HUDEP-2 (cell line): ENCODE measurements around the gene CASP10.
A peak's percentile ranks its signal among the peaks of the same experiment; 100 is the strongest.

Source experiments
- DNase-seq, 76 experiments: peaks; one replicate each; lab custom pipeline; 2025; ENCODE audit not compliant: unreplicated experiment in 76 of 76; lab: John Stamatoyannopoulos, UW

The CASP10 gene

DNA sequence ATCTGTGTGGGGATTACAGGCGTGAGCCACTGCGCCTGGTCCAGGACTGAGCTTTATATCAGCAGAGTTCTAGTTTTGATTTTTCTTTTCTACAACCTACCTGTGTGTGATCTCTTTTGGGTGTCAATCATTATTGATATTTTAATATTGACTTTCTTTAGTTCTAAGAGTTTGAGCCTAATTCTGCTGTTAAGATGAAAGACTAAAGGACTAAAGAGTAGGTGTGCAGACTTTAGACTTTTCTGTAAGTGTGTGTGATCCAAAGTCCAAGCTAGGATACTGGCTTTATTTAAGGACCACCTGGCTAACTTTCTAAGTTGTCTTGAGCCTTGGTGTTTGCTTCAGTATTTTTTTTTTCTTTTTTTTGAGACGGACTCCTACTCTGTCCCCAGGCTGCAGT lies 12.4 kb downstream of the CASP10 start:
- no peak for DNase-seq

DNA sequence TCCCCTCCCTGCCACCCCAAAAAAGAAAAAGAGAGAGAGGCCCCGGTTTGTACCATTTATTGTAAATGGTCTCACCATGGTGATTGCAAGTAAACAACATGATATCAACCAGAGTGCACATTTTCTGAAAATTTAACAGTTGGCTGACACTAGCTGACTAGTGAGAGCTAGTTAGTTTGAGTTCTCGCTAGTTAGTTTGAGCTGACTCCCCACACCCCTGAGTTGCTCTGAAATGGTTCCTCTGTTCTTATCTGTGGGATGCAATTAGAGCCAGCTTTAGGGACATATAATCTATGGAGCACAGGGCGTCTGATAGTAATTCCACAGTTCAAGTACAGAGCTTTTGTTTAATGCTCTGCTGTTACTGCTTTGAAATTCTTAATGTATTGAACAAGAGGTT lies 13.1 kb downstream of the CASP10 start:
- DNase-seq: peak in 5 of 76 experiments; percentile 18 to 36 (median 32)

DNA sequence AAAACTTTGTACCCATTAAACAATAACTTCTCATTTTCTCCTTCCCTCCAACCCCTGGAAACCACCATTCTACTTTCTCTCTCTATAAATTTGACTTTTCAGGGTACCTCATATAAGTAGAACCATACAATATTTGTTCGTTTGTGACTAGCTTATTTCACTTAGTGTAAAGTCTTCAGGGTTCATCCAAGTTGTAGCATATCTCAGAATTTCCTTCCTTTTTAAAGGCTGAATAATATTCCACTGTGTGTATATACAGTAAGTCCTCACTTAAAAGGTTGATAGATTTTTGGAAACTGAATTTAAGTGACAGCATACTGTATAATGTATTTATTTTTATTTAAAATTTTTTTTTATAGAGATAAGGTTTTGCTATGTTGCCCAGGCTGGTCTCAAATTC lies 13.9 kb downstream of the CASP10 start:
- no peak for DNase-seq

DNA sequence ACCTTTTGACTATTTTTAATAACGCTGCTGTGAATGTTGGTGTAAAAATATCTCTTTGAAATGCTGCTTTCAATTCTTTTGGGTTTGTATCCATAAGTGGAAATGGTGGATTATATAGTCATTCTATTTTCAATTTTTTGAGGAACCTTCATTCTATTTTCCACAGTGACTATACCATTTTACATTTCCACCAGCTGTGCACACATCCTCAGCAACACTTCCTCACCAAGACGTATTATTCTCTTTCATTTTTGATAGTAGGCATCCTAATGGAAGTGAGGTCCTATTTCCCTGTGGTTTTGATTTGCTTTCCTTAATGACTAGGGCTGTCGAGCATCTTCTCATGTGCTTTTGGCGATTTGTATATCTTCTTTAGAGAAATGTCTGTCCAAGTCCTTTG lies 14.8 kb downstream of the CASP10 start:
- no peak for DNase-seq

DNA sequence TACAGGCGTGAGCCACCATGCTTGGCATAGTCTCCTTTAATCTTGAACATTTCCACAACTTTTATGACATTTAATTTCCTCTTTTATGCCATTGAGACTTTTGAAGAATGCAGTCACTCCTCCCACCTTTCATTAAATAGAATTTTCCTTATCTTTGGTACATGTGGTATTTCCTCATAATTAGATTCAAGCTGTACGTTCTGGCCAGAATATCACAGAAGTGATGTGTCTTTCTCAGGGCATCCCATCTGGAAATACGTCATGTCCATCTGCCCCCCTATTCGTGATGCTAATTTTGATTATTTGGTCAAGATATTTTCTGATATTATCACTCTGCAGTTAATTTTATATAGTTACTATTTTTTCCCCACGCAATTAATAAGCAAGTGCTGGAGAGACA lies 16.9 kb downstream of the CASP10 start:
- DNase-seq: no peak

DNA sequence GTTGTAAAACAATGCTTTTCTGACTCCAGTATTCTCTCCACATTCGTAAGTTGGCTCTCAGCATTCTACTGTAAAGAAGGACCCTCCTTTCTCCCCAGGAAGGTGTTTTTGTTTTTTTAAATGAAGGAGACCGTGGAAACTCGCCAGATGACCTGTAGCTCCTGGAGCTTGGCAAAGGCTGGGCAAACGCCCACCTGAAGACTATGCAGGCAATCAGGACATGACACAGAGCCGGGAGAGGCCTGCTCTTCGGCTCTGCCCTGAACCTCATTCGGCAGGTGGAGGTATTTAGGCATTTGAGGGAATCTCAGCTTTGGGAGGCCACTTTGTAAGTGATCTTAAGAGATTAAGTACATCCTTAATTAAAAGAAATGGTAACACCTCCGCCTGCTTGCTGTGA lies 17.4 kb downstream of the CASP10 start:
- no peak for DNase-seq

DNA sequence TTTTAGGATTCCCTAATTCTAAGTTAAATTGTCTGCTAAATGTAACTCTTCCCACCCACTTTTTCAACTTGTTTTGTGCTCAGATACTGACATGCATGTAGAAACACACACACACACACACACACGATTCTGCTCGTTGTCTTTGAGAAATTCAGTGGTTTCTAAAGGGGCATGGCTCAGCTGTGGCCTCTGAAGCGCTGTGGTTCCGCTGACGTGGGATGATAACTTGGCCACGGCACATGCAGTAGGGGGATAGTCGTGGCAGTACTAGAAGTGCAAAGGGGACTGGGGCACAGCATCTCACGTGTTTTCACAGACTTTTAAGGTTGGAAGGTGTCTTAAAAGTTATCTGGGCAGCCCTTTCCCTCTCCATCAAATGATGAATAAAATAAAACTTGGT lies 18.4 kb downstream of the CASP10 start:
- no peak for DNase-seq

DNA sequence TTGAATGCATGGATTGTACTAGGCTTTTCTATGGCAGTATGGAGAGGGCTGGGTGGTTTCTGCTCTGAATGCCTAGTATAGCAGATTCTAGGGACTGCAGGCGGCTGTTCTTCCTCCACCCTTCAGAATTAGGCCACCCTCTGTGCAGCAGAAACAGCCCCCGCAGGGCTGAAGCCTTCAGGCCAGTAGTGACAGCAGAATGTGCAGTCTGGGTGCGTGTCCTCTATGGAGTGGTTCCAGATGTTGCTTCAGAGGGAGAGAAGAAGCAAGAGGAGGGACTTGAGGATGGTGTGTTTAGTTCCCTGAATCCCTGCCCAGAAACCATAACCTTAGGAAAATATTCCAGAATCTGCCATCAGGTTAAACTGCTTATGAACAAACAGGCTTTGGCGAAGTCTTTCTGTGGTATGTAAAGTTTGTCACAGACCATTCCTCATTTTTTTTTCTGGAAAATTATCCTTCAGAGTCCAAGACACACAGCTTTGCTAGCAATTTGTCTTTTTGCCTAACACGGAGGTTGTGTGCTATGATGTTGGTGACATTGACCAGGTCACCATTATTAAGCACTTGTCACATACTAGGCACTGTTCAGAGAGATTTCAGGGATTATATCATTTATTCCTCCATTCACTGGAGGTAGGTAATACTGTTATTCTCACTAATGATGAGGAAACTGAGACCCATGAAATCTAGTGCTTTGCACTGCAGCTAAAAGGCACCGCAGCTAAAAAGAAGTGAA lies 21.1 kb downstream of the CASP10 start:
- no peak for DNase-seq

DNA sequence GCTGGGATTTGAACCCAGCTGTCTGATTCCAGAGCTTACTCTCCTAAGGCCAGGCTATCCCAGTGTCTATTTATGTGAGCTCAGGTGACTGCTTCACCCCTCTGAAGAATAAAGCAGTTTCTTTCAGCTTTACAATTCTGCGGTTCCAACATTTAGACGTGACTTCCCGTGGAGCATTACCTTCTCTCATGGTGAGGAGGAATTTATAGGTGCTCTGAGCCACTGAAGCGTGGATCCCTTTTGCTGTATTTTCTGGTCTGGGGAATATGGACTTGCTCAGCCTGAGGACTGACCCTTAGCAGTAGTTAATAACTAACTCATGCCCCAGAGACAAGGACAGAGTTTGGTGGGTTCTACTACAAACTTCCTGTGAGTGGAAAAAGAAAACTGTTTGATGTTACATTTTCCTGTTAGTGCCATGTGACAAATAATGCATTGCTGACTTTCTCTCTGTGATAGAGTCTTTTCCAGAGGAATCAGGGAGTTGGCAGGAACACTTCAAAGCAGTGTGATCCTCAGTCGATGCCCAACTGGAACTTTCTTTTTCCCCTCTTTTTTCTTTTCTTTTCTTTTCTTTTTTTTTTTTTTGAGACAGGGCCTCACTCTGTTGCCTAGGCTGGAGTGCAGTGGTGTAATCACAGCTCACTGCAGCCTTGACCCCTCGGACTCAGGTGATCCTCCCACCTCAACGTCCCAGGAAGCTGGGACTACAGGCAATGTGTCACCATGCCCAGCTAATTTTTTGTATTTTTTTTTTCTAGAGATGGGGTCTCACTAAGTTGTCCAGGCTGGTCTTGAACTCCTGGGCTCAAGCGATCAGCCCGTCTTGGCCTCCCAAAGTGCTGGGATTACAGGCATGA lies 21.9 kb downstream of the CASP10 start:
- no peak for DNase-seq

DNA sequence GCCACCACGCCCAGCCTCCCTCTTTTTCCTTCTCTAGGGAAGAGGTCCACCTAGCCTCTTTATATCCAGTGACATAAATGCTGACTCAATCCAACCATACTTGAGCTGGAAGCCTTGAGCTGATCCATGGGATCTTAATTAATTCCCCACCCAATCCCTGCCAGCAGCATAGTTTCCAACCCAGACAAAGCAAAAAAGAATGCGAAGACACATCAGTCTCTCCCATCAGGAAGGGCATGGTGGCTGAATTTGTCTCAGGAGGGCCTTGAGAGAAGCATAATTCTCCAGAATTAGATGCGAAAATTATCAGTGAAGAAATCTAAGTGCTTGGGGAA lies 22.5 kb downstream of the CASP10 start:
- no peak for DNase-seq

DNA sequence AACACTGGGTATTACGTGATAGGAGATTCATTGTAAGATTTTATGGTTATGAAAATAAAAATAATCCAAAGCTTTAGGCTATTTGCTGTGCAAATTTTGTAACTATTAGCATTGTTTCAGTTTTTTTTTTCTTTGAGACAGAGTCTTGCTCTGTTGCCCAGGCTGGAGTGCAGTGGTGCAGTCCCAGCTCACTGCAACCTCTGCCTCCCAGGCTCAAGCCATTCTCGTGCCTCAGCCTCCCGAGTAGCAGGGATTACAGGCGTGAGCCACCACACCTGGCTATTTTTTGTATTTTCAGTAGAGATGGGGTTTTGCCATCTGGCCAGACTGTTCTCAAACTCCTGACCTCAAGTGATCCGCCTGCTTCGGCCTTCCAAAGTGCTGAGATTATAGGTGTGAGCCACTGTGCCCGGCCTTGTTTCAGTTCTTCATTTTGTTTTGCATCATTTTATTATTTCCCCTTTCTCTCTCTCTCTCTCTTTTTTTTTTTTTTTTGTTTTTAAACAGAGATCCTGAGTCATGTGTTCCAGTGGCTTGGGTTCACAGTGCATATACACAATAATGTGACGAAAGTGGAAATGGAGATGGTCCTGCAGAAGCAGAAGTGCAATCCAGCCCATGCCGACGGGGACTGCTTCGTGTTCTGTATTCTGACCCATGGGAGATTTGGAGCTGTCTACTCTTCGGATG lies 25.8 kb downstream of the CASP10 start:
- DNase-seq: no peak

DNA sequence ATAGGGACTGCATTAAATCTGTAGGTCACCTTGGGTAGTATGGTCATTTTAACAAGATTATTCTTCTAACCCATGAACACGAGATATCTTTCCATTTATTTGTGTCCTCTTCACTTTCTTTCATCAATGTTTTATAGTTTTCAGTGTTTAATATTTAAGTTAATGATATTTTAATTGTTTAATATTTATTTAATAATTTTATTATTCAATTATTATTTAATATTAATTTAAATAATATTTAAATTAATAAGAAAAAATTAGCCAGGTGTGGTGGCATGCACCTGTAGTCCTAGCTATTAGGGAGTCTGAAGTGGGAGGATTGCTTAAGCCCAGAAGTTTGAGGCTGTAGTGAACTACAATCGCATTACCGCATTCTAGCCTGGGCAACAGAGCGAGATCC lies 33.0 kb downstream of the CASP10 start:
- DNase-seq: no peak

DNA sequence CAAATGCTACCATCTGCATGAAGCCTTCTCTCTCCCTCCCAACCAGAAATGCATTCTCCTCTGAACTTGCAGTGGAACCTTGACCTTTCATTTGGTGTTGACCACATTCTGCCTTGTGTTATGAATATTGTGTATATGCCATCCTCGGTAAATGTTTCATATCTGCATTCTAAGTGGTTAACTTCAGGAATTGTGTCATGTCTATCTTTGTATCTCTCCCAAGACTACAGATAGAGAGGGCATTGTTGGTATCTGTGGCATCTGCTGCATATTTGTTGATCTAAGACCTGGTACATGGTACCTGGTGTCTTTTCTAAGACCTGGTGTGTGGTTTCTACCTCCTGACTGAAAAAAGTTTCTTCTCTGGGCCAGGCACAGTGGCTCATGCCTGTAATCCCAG lies 34.0 kb downstream of the CASP10 start:
- no peak for DNase-seq

DNA sequence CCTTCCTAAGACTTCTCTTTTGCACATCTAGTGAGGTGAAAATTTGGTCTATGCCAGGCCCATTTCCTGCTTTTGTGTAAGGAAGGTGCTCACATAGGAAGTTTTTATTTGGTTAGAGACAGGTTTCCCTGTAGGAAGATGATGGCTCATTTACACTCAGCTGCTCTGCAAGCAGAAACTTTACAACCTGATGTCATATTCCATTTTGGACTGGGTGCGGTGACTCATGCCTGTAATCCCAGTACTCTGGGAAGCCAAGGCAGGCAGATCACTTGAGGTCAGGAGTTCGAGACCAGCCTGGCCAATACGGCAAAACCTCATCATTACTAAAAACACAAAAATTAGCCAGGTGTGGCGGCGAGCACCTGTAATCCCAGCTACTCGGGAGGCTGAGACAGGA lies 35.8 kb downstream of the CASP10 start:
- no peak for DNase-seq

DNA sequence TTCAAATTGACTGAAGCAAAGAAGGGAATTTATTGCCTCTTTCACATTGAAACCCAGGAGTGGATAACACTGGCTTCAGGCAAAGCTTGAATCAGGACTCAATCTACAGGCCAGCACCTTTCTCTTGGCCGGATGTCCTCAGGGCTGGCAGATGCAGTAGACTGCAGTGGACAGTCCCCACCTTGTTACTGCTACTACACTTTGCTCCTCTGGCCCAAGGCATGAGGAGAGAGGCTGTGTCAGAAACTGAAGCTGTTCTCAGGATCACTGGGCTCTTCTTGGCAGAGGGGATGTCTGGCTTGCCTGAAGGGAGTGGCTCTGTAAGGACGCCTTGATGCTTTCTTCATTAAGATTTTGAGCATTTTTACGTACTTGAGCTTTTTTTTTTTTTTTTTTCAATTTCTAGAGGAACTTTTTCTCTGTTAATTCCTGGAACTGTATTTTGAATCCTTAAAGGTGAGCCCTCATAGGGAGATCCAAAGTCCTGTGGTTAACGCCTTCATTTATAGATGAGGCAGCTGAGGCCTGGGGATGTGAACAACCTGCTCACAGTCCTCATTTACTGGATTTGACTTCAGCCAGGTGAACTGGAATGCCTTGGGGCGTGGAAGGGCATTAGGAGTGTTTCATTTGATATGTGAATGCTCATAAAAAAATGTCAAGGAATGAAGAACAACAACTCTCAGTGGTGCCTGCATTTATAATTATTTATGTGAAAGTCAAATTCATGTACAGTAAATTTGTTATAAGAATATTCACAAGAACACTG lies 36.6 kb downstream of the CASP10 start:
- DNase-seq: no peak

DNA sequence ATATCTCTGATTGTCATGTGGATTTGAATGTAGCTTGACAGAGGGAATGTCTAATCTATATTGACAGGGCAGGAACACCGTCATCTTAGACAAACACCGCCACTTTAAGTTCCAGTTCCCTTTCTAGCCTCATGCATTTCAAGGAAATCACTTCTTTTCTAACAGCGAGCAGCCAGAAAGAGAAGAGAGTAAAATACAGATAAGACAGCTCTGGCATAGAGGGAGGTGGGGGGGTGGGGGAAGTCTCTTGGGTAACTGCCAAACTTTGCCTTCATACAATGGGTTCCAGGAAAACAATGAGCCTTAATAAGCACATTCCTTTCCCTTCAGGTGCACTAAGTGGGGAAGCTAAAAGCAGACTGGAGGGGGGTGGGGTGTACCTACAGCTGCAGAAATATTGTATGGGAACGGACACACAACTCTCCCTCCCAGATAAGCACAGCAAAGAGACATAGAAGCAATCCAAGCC lies 37.2 kb downstream of the CASP10 start:
- DNase-seq: peak in 72 of 76 experiments; percentile 6 to 83 (median 50)

DNA sequence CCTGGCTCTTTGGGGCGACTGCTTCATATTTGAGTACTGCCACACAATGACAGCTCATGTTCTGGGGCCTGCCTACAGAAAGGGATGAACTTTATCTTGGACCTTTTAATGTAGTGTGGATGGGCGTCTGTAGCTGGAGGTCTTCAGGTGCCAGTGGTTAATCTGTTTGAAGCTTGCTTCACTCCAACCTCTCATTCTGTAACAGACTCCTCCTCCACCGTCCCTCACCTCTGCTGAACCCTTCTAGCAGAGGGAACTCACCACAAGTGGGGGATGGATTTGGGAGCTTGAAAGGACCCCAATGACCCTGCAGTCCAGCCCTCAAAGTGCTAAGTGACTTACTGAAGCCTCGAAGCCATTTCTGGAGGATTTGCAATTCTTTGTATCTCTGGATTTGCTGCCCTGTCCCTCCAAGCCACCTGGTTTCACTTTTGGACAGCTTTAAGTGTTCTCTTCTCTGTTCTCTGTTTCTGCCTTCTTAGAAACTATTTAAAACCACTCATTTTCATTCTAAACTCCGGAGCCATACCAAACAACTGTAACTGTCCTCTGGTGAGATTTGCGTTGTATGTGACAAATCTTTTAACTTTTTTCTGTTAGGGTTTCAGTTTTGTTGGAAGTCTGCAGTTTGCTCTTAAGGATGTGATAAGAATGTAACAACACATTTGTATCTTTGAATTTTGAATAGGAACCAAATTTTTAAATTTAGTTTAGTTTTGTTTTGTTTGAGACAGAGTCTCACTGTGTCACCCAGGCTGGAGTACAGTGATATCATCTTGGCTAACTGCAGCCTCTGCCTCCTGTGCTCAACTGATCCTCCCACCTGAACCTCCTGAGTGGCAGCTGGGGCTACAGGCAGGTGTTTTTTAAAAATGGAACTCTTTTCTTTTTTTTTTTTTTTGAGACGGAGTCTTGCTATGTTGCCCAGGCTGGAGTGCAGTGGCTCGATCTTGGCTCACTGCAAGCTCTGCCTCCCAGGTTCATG lies 40.4 kb downstream of the CASP10 start:
- no peak for DNase-seq

DNA sequence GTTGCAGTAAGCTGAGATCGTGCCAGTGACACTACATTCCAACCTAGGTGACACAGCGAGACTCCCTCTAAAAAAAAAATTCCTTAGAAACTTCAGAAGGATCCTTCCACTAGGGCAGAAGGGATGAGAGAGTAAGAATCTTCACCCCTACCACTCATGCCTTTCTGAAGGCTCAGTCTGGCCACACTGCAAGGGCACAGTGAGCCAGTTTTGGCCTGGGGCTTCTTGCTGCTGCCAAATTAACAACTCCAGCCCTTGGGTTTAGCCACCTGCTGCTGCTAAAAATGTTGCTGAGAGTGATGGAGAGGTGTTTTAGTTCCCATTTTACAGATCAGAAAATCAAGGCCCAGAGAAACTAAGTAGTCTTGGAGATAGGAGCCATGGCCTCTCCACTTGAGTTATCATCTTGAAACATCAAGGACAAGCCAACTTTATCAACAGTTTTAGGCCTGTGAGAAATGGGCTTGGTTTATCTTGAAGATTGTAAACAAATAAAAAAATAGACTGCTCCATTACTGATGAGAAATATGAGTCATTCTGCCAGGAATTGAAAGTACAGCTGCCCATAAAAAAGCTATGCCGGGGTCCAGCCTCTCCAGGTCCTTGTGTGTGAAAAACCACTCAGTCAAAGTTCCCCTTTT lies 45.5 kb downstream of the CASP10 start:
- DNase-seq: peak in 10 of 76 experiments; percentile 8 to 52 (median 18)

DNA sequence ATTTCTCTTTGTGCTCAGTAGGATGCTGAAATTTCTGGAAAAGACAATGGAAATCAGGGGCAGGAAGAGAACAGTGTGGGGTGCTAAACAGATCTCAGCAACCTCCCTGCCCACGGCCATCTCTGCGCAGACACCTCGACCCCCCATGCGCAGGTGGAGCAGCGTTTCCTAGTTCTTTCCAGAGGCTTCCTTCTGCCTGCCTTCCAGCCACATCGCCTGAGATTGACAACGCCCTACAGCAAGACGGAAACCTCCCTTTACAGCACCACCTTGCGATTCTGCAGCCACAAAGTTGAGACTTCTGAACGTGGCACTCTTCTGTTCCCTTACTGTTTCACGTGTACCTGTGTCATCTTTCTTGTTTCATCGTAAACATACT lies 46.0 kb downstream of the CASP10 start:
- no peak for DNase-seq
